Hepatocyte (in vitro differentiated cells): ENCODE data around the gene APBB2. TPM values are rescaled to one million over a fixed set of nuclear protein-coding genes. Genes with fewer than 3 reads are reported as not detected.
"Not testable (repeated sequence)": the region's sequence is repeated elsewhere in the genome, so short reads cannot be mapped to it uniquely, and the experiment has no call there.

Experiments
- DNase-seq: peaks from one replicate; pipeline ENCODE4 v3.0.0-alpha.2; 2016; ENCODE audit warnings: low spot score
- H2AFZ ChIP-seq: fragments of 200-600 bp; sonication (generic); 2 replicates; pipeline ENCODE4 v1.6.0; 2016; ENCODE audit warnings: antibody characterized with exemption, mild to moderate bottlenecking
- H3K27ac ChIP-seq: fragments of 200-600 bp; sonication (generic); 2 replicates; pipeline ENCODE4 v1.5.1; 2016; ENCODE audit warnings: mild to moderate bottlenecking
- H3K27me3 ChIP-seq: fragments of 200-600 bp; sonication (generic); 2 replicates; pipeline ENCODE4 v1.6.1; 2016
- H3K36me3 ChIP-seq: fragments of 200-600 bp; sonication (generic); replicated peaks from 2 replicates; pipeline ENCODE4 v1.5.1; 2016; ENCODE audit warnings: low read depth; ENCODE audit not compliant: insufficient read depth
- H3K4me1 ChIP-seq: fragments of 200-600 bp; sonication (generic); 2 replicates; pipeline ENCODE4 v1.5.1; 2016; ENCODE audit warnings: mild to moderate bottlenecking, moderate library complexity; ENCODE audit not compliant: insufficient read depth
- H3K4me2 ChIP-seq: fragments of 200-600 bp; sonication (generic); 2 replicates; pipeline ENCODE4 v1.6.0; 2016
- H3K4me3 ChIP-seq: fragments of 200-600 bp; sonication (generic); 2 replicates; pipeline ENCODE4 v1.5.1; 2016; ENCODE audit warnings: mild to moderate bottlenecking
- H3K79me2 ChIP-seq: fragments of 200-600 bp; sonication (generic); 2 replicates; pipeline ENCODE4 v1.6.0; 2017; ENCODE audit warnings: mild to moderate bottlenecking
- H3K9me2 ChIP-seq: fragments of 200-600 bp; sonication (generic); replicated peaks from 2 replicates; pipeline ENCODE4 v1.6.0; 2017; ENCODE audit warnings: mild to moderate bottlenecking; ENCODE audit not compliant: insufficient read depth
- H3K9me3 ChIP-seq: fragments of 200-600 bp; sonication (generic); 2 replicates; pipeline ENCODE4 v1.5.1; 2016; ENCODE audit warnings: low read depth, mild to moderate bottlenecking
- H4K20me1 ChIP-seq: fragments of 200-600 bp; sonication (generic); 2 replicates; pipeline ENCODE4 v1.6.0; 2016; ENCODE audit warnings: mild to moderate bottlenecking; ENCODE audit not compliant: insufficient read depth, poor library complexity, severe bottlenecking
- CTCF ChIP-seq: fragments of 200-600 bp; sonication (generic); IDR thresholded peaks from 2 replicates; pipeline ENCODE4 v1.5.1; 2016; ENCODE audit warnings: antibody characterized with exemption, mild to moderate bottlenecking; ENCODE audit not compliant: poor library complexity
- EZH2 ChIP-seq: fragments of 200-600 bp; sonication (generic); IDR thresholded peaks from 2 replicates; pipeline ENCODE4 v1.6.1; 2016; ENCODE audit warnings: antibody characterized with exemption, mild to moderate bottlenecking, borderline replicate concordance
- EZH2phosphoT487 ChIP-seq: fragments of 200-600 bp; sonication (generic); IDR thresholded peaks from one replicate; pipeline ENCODE4 v1.6.1; 2018; ENCODE audit warnings: antibody characterized with exemption, mild to moderate bottlenecking, low read depth, moderate library complexity; ENCODE audit not compliant: unreplicated experiment, severe bottlenecking
- WGBS: methylation state at CpG from one replicate; pipeline ENCODE4 v1.1.6; 2016; ENCODE audit warnings: low lambda C conversion rate; ENCODE audit errors: missing lambda C conversion rate; 5-methylcytosine and 5-hydroxymethylcytosine counted together
- polyA plus RNA-seq: library from polyadenylated mRNA; unstranded; fragments of >200 nt; fragmentation: Nextera tagmentation; extraction: Ambion mirVana; gene quantifications from 2 replicates; pipeline ENCODE4 v1.2.1, GENCODE V29; 2016
- total RNA-seq: library from RNA; depleted of rRNA; stranded (reverse); fragments of >200 nt; gene quantifications from 2 replicates; pipeline ENCODE4 v1.2.3, GENCODE V29; 2014

Gene APBB2
- total and polyA plus RNA-seq, 2 experiments from 2014 or later, result 23.4 to 47.5 TPM

- Histone ChIP-seq H4K20me1 (no peaks in the 10 kb centered on the region), H3K4me2 (no peak overlapping the region), H3K4me3 (no peak overlapping the region), H3K36me3 (no peaks in the 10 kb centered on the region), H3K9me3 (no peaks in the 10 kb centered on the region), H3K79me2 (no peaks in the 10 kb centered on the region), H3K27ac (peak overlapping the region; percentile 35), H3K9me2 (no peaks in the 10 kb centered on the region), H3K27me3 (no peaks in the 10 kb centered on the region), H3K4me1 (peaks cover 5% of the 10 kb centered on the region), H2AFZ (no peak overlapping the region)
- TF ChIP-seq EZH2 (no peak), CTCF (no peak), EZH2phosphoT487 (no peak)
- peak; percentile 24 for DNase-seq
- 79% methylated on average over 12 of the region's 12 CpGs for WGBS
Observed at GRCh38 chr4:40908297-40908696, 306.0 kb downstream of the APBB2 start.

DNA sequence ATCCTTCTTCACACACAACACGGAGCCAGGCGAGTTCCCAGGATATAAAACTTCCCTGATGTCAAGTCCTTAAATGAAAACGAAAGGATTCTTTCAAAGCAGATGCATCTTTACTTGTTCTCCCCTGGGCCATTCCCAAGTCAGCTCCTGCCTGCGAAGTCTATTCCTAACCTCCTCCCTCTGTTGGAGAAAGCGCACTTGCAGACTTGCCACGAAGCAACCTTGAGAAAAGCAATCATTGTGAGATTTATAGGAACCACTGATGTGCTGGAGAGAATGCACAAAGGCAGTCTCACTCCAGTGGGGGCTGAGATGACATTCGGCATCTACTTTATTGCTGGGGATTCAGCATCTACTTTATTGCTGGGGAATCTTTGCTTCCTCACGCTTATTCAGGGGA is 308.9 kb downstream of the APBB2 start:
- Histone ChIP-seq H2AFZ (no peak overlapping the region), H3K27ac (no peak overlapping the region), H3K9me3 (no peaks in the 10 kb centered on the region), H3K27me3 (no peaks in the 10 kb centered on the region), H3K4me3 (no peak overlapping the region), H3K36me3 (no peaks in the 10 kb centered on the region), H3K9me2 (no peaks in the 10 kb centered on the region), H3K79me2 (no peaks in the 10 kb centered on the region), H3K4me2 (no peak overlapping the region), H4K20me1 (no peaks in the 10 kb centered on the region), H3K4me1 (peaks cover 5% of the 10 kb centered on the region)
- no peak for DNase-seq
- TF ChIP-seq EZH2phosphoT487 (no peak), CTCF (no peak), EZH2 (no peak)
- WGBS, result 91% methylated on average over 8 of the region's 8 CpGs

GRCh38 chr4:40900531-40900930 is 313.8 kb downstream of the APBB2 start:
- H3K27ac ChIP-seq, H3K4me1 ChIP-seq, DNase-seq, H4K20me1 ChIP-seq, H3K36me3 ChIP-seq, H2AFZ ChIP-seq, H3K4me3 ChIP-seq, H3K27me3 ChIP-seq, H3K79me2 ChIP-seq, H3K4me2 ChIP-seq, H3K9me3 ChIP-seq, H3K9me2 ChIP-seq: not testable (repeated sequence)
- 89% methylated on average over 4 of the region's 4 CpGs for WGBS

- H3K4me1 ChIP-seq, result no peaks in the 10 kb centered on the region
- DNase-seq, result peak; percentile 80
- H3K4me3 ChIP-seq, result no peak overlapping the region
- TF ChIP-seq EZH2phosphoT487 (no peak), CTCF (peak; percentile 79)
- peak overlapping the region; percentile 44 for H3K4me2 ChIP-seq
- no peak overlapping the region for H3K27ac ChIP-seq
- H4K20me1 ChIP-seq, result no peaks in the 10 kb centered on the region
- WGBS, result 45% methylated on average over 10 of the region's 10 CpGs
- H3K9me2 ChIP-seq, result no peaks in the 10 kb centered on the region
- H2AFZ ChIP-seq, result no peak overlapping the region
- H3K27me3 ChIP-seq, result no peaks in the 10 kb centered on the region
- H3K9me3 ChIP-seq, result no peaks in the 10 kb centered on the region
- H3K79me2 ChIP-seq, result no peaks in the 10 kb centered on the region
- H3K36me3 ChIP-seq, result no peaks in the 10 kb centered on the region
Observed at GRCh38 chr4:40897557-40898203, 316.7 kb downstream of the APBB2 start.
